ENCODE results near the gene COG7. TPM values are rescaled to one million over a fixed set of nuclear protein-coding genes. Genes with fewer than 3 reads are reported as not detected.
"Not testable (repeated sequence)": the region's sequence is repeated elsewhere in the genome, so short reads cannot be mapped to it uniquely, and the experiment has no call there.

COG7 gene
- total RNA-seq, 1 donor from 2014 or later: 14.4 TPM

GRCh38 chr16:23479138-23479537 lies 26.1 kb upstream of the COG7 start:
- no peak for DNase-seq (ENCODE audit: low spot score)
- intact Hi-C loops (cut with DNase I): no loop called here

GRCh38 chr16:23478566-23478965 lies 25.6 kb upstream of the COG7 start:
- intact Hi-C loops (cut with DNase I): no loop called here
- no peak for DNase-seq (ENCODE audit: low spot score)

GRCh38 chr16:23476289-23476688 lies 23.3 kb upstream of the COG7 start:
- intact Hi-C loops (cut with DNase I): no loop called here

GRCh38 chr16:23469814-23470213 lies 16.8 kb upstream of the COG7 start:
- no peak for DNase-seq (ENCODE audit: low spot score)
- intact Hi-C loops (cut with DNase I): no loop called here

More at GRCh38 chr16:23476289-23476688, 23.3 kb upstream of the COG7 start:
- DNase-seq (ENCODE audit: low spot score): no peak

GRCh38 chr16:23466162-23466885 lies 13.3 kb upstream of the COG7 start:
- no peak for DNase-seq (ENCODE audit: low spot score)
- intact Hi-C loops (cut with DNase I): no loop called here

GRCh38 chr16:23465179-23465578 lies 12.2 kb upstream of the COG7 start:
- intact Hi-C loops (cut with DNase I): no loop called here
- DNase-seq (ENCODE audit: low spot score): no peak

GRCh38 chr16:23464196-23464595 lies 11.2 kb upstream of the COG7 start:
- intact Hi-C loops (cut with DNase I): no loop called here
- no peak for DNase-seq (ENCODE audit: low spot score)

- peak; percentile 81 for DNase-seq (ENCODE audit: low spot score)
- intact Hi-C loops (cut with DNase I): not testable (repeated sequence)
These were observed 10.0 kb upstream of the COG7 start for GRCh38 chr16:23462994-23463393.

- intact Hi-C loops (cut with DNase I): no loop called here
- DNase-seq (ENCODE audit: low spot score): no peak
These were observed 506 bp upstream of the COG7 start for GRCh38 chr16:23453338-23454052.

GRCh38 chr16:23452221-23452571 lies 793 bp downstream of the COG7 start:
- no peak for DNase-seq (ENCODE audit: low spot score)
- intact Hi-C loops (cut with DNase I): no loop called here

GRCh38 chr16:23448392-23448791 lies 4.6 kb downstream of the COG7 start:
- intact Hi-C loops (cut with DNase I): no loop called here
- DNase-seq (ENCODE audit: low spot score): no peak

- intact Hi-C loops (cut with DNase I): loop anchor here (10.0 kb wide), 2 partner anchors 373 to 543 kb away; no protein-coding TSS in a partner anchor
- DNase-seq (ENCODE audit: low spot score): not testable (repeated sequence)
These were observed 15.4 kb downstream of the COG7 start for GRCh38 chr16:23437542-23437941.

- intact Hi-C loops (cut with DNase I): loop anchor here (1.0 to 10.0 kb wide), 3 partner anchors 255 to 542 kb away; partner anchors contain the start of gene SCNN1G
These were observed 16.0 kb downstream of the COG7 start for GRCh38 chr16:23436951-23437350.

GRCh38 chr16:23435500-23435899 lies 17.5 kb downstream of the COG7 start:
- intact Hi-C loops (cut with DNase I): loop anchor here (10.0 kb wide), 2 partner anchors 371 to 541 kb away; no protein-coding TSS in a partner anchor
- DNase-seq (ENCODE audit: low spot score): peak; percentile 79

More at GRCh38 chr16:23436951-23437350, 16.0 kb downstream of the COG7 start:
- no peak for DNase-seq (ENCODE audit: low spot score)

- no peak for DNase-seq (ENCODE audit: low spot score)
These were observed 18.6 kb downstream of the COG7 start for GRCh38 chr16:23434380-23434779.

GRCh38 chr16:23433261-23433920 lies 19.6 kb downstream of the COG7 start:
- intact Hi-C loops (cut with DNase I): loop anchor here (10.0 kb wide), 2 partner anchors 369 to 539 kb away; no protein-coding TSS in a partner anchor
- no peak for DNase-seq (ENCODE audit: low spot score)

More at GRCh38 chr16:23434380-23434779, 18.6 kb downstream of the COG7 start:
- intact Hi-C loops (cut with DNase I): loop anchor here (10.0 kb wide), 2 partner anchors 370 to 540 kb away; no protein-coding TSS in a partner anchor

- no peak for DNase-seq (ENCODE audit: low spot score)
These were observed 20.5 kb downstream of the COG7 start for GRCh38 chr16:23432176-23433128.

GRCh38 chr16:23428351-23428750 lies 24.6 kb downstream of the COG7 start:
- DNase-seq (ENCODE audit: low spot score): no peak
- intact Hi-C loops (cut with DNase I): no loop called here

More at GRCh38 chr16:23432176-23433128, 20.5 kb downstream of the COG7 start:
- intact Hi-C loops (cut with DNase I): loop anchor here (10.0 kb wide), 2 partner anchors 368 to 538 kb away; no protein-coding TSS in a partner anchor

All from cardiac septum (tissue), 1 donor.